SU-DHL-6 (cell line): Measurements from ENCODE around the gene FAM209A.

Experiments
- CTCF ChIP-seq: fragments of 200-600 bp; sonication (generic); IDR thresholded peaks from one replicate; pipeline ENCODE4 v1.5.1; 2017; ENCODE audit warnings: antibody characterized with exemption, mild to moderate bottlenecking, low read length, moderate library complexity; ENCODE audit not compliant: insufficient read depth, poor library complexity, severe bottlenecking
- EZH2phosphoT487 ChIP-seq: fragments of 200-600 bp; sonication (generic), shearing (Covaris generic); conservative IDR thresholded peaks from 2 replicates; pipeline ENCODE4 v1.6.1; 2018; ENCODE audit warnings: mild to moderate bottlenecking, antibody characterized with exemption, low read length, moderate library complexity, mixed read lengths

- TF ChIP-seq EZH2phosphoT487: no peak
- no peak for TF ChIP-seq CTCF
These were observed 42.1 kb downstream of the FAM209A start for GRCh38 chr20:56566621-56567020.
